ENCODE data around the gene TSPY3. TPM values are rescaled to one million over a fixed set of nuclear protein-coding genes. Genes with fewer than 3 reads are reported as not detected.
"Not testable (repeated sequence)": the region's sequence is repeated elsewhere in the genome, so short reads cannot be mapped to it uniquely, and the experiment has no call there.

TSPY3 gene, protein sequence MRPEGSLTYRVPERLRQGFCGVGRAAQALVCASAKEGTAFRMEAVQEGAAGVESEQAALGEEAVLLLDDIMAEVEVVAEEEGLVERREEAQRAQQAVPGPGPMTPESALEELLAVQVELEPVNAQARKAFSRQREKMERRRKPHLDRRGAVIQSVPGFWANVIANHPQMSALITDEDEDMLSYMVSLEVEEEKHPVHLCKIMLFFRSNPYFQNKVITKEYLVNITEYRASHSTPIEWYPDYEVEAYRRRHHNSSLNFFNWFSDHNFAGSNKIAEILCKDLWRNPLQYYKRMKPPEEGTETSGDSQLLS
- not detected for polyA plus RNA-seq (ENCODE audit: insufficient read length in 10 of 10)
- long read RNA-seq, donor 1: 0 reads
- long read RNA-seq, donor 2: 0 reads
- long read RNA-seq, donor 3: 0 reads
- long read RNA-seq, donor 4: 0 reads
- long read RNA-seq, donor 5: 0 reads
- long read RNA-seq, donor 6: 0 reads
- long read RNA-seq, donor 7: 0 reads
- long read RNA-seq, donor 8: 0 reads
- long read RNA-seq, donor 9: 0 reads

GRCh38 chrY:9398121-9398520, at the start of gene TSPY3:
Gene TSPY3, plus strand, starts transcription at chrY:9398421. Its CDS starts 46 bp downstream, at chrY:9398467.
- DNase-seq: not testable (repeated sequence)

- DNase-seq: not testable (repeated sequence)
Observed at GRCh38 chrY:9357497-9357896, 40.7 kb upstream of the TSPY3 start, which contains the start of gene TSPY8. Gene TSPY8, plus strand, starts transcription at chrY:9357797. Its CDS starts 46 bp downstream, at chrY:9357843.

GRCh38 chrY:9396527-9396926, 1.7 kb upstream of the TSPY3 start:
- DNase-seq: not testable (repeated sequence)

Other genes with a start within 250 kb of the TSPY3 start
- gene TSPY4, start 61.0 kb upstream of the TSPY3 start, polyA plus RNA-seq (ENCODE audit: insufficient read length in 10 of 10): not detected
- gene TSPY8, start 40.6 kb upstream of the TSPY3 start, polyA plus RNA-seq (ENCODE audit: insufficient read length in 10 of 10): not detected
- not detected for gene TSPY1, start 68.5 kb downstream of the TSPY3 start, polyA plus RNA-seq (ENCODE audit: insufficient read length in 10 of 10)
- gene TSPY9, start 88.8 kb downstream of the TSPY3 start, polyA plus RNA-seq (ENCODE audit: insufficient read length in 10 of 10): not detected
- gene TSPY10, start 129.5 kb downstream of the TSPY3 start, polyA plus RNA-seq (ENCODE audit: insufficient read length in 10 of 10): not detected